IMR-90 (cell line): ENCODE measurements around the gene LRRC2. TPM values are rescaled to one million over a fixed set of nuclear protein-coding genes. Genes with fewer than 3 reads are reported as not detected.

ENCODE experiments used
- ATAC-seq: fragments of 200-7000 bp; cut with Tn5 transposase; 2 replicates; pipeline ENCODE4 v1.9.1; 2020; ENCODE audit warnings: low read depth, mild to moderate bottlenecking, moderate library complexity
- BruUV-seq: library from RNA; stranded (reverse); fragments of 400-500 nt; replicated peaks from 2 replicates; lab custom pipeline; 2021; lab: Mats Ljungman, UMichigan
- CTCF ChIA-PET: fragments of 300-600 bp; formaldehyde crosslinking; extraction: SDS; loops from one replicate; lab custom pipeline; 2021; ENCODE audit warnings: antibody characterized with exemption; lab: Yijun Ruan, JAX
- POLR2A ChIA-PET: fragments of 300-600 bp; sonication (Branson Sonifier 250); formaldehyde crosslinking; loops from one replicate; lab custom pipeline; 2022; ENCODE audit warnings: antibody characterized with exemption; ENCODE audit not compliant: unreplicated experiment; lab: Charles Lee
- DNase-seq: peaks from one replicate; pipeline ENCODE4 v3.0.0; 2013
- H2AFZ ChIP-seq: replicated peaks from 2 replicates; pipeline ENCODE3; 2013; ENCODE audit warnings: low read length, mild to moderate bottlenecking; ENCODE audit not compliant: poor library complexity
- H2AK5ac ChIP-seq: 2 replicates; pipeline ENCODE4 v1.6.1; 2013; ENCODE audit warnings: low read depth, low read length, inconsistent platforms
- H2AK9ac ChIP-seq: replicated peaks from 2 replicates; pipeline ENCODE3; 2013; ENCODE audit warnings: mild to moderate bottlenecking, low read depth, low read length, moderate library complexity; ENCODE audit not compliant: poor library complexity
- H2BK120ac ChIP-seq: 2 replicates; pipeline ENCODE4 v1.6.1; 2013; ENCODE audit warnings: low read depth, low read length, inconsistent platforms
- H2BK15ac ChIP-seq: 3 replicates; pipeline ENCODE4 v1.6.1; 2013; ENCODE audit warnings: low read depth, low read length, inconsistent platforms
- H2BK20ac ChIP-seq: 2 replicates; pipeline ENCODE4 v1.6.1; 2013; ENCODE audit warnings: low read depth, mild to moderate bottlenecking, inconsistent platforms, low read length, moderate library complexity
- H2BK5ac ChIP-seq: 2 replicates; pipeline ENCODE4 v1.6.1; 2013; ENCODE audit warnings: mild to moderate bottlenecking, low read depth, low read length, inconsistent platforms; ENCODE audit not compliant: poor library complexity, severe bottlenecking
- H3K14ac ChIP-seq: replicated peaks from 2 replicates; pipeline ENCODE4 v1.6.1; 2013; ENCODE audit warnings: low read depth, low read length, inconsistent platforms
- H3K18ac ChIP-seq: 2 replicates; pipeline ENCODE4 v1.6.1; 2013; ENCODE audit warnings: low read depth, low read length, control low read depth
- H3K23ac ChIP-seq: 2 replicates; pipeline ENCODE4 v1.6.1; 2013; ENCODE audit warnings: low read depth, low read length, inconsistent platforms
- H3K27ac ChIP-seq: 2 replicates; pipeline ENCODE4 v1.5.1; 2013; ENCODE audit warnings: mild to moderate bottlenecking, control low read depth, low read length; ENCODE audit not compliant: insufficient read depth
- H3K27me3 ChIP-seq: 2 replicates; pipeline ENCODE4 v1.6.1; 2013; ENCODE audit warnings: low read length; ENCODE audit not compliant: control insufficient read depth, insufficient read depth
- H3K36me3 ChIP-seq: 2 replicates; pipeline ENCODE4 v1.6.1; 2013; ENCODE audit warnings: low read length, mixed read lengths; ENCODE audit not compliant: control insufficient read depth, insufficient read depth
- H3K4ac ChIP-seq: 2 replicates; pipeline ENCODE4 v1.6.1; 2013; ENCODE audit warnings: low read depth, low read length, inconsistent platforms
- H3K4me1 ChIP-seq: 2 replicates; pipeline ENCODE4 v1.6.1; 2013; ENCODE audit warnings: low read length, mixed read lengths; ENCODE audit not compliant: control insufficient read depth, insufficient read depth
- H3K4me2 ChIP-seq: 2 replicates; pipeline ENCODE4 v1.6.1; 2013; ENCODE audit warnings: low read depth, mild to moderate bottlenecking, control low read depth, low read length, moderate library complexity
- H3K4me3 ChIP-seq: 2 replicates; pipeline ENCODE4 v1.5.1; 2013; ENCODE audit warnings: low read depth, mild to moderate bottlenecking, control low read depth, low read length, moderate library complexity; ENCODE audit not compliant: insufficient read depth
- H3K56ac ChIP-seq: 2 replicates; pipeline ENCODE4 v1.6.1; 2013; ENCODE audit warnings: low read length, inconsistent platforms; ENCODE audit not compliant: insufficient read depth; ENCODE audit errors: extremely low read depth
- H3K79me1 ChIP-seq, 2 experiments: 2 replicates each; pipeline ENCODE4 v1.6.1; 2013; ENCODE audit warnings: low read length in 2 of 2, inconsistent platforms in 1 of 2, low read depth in 1 of 2
- H3K9ac ChIP-seq: 2 replicates; pipeline ENCODE4 v1.6.1; 2013; ENCODE audit warnings: low read depth, low read length, control low read depth
- H3K9me1 ChIP-seq: 2 replicates; pipeline ENCODE4 v1.6.1; 2013; ENCODE audit warnings: low read length, inconsistent platforms; ENCODE audit not compliant: insufficient read depth
- H3K9me3 ChIP-seq: 2 replicates; pipeline ENCODE4 v1.6.1; 2013; ENCODE audit warnings: low read length; ENCODE audit not compliant: control insufficient read depth, insufficient read depth
- H4K20me1 ChIP-seq: 2 replicates; pipeline ENCODE4 v1.6.1; 2013; ENCODE audit warnings: low read length, inconsistent platforms; ENCODE audit not compliant: insufficient read depth
- H4K5ac ChIP-seq: 2 replicates; pipeline ENCODE4 v1.6.1; 2013; ENCODE audit warnings: mild to moderate bottlenecking, low read depth, low read length, control low read depth
- H4K8ac ChIP-seq, 2 experiments: 2 replicates each; pipeline ENCODE4 v1.6.1; 2013; ENCODE audit warnings: low read depth in 2 of 2, low read length in 2 of 2, control low read depth in 1 of 2, inconsistent platforms in 1 of 2
- H4K91ac ChIP-seq: 2 replicates; pipeline ENCODE4 v1.6.1; 2013; ENCODE audit warnings: low read depth, low read length, inconsistent platforms; ENCODE audit not compliant: insufficient read depth
- BHLHE40 ChIP-seq: fragments of 150-350 bp; IDR thresholded peaks from 2 replicates; pipeline ENCODE4 v1.6.1; 2016; ENCODE audit warnings: mild to moderate bottlenecking, low read depth, low read length
- CEBPB ChIP-seq: IDR thresholded peaks from 2 replicates; pipeline ENCODE4 v1.6.1; 2012; ENCODE audit warnings: low read depth, low read length, improper control_type of control experiment
- CHD1 ChIP-seq: IDR thresholded peaks from 2 replicates; pipeline ENCODE4 v1.6.1; 2012; ENCODE audit warnings: low read depth, low read length, improper control_type of control experiment
- CTCF ChIP-seq: conservative IDR thresholded peaks from 2 replicates; pipeline ENCODE4 v1.5.1; 2012; ENCODE audit warnings: mild to moderate bottlenecking, low read depth, low read length, improper control_type of control experiment
- FOS ChIP-seq: fragments of 150-350 bp; IDR thresholded peaks from 2 replicates; pipeline ENCODE4 v1.6.1; 2016; ENCODE audit warnings: low read depth, low read length
- MAFK ChIP-seq: IDR thresholded peaks from 2 replicates; pipeline ENCODE4 v1.6.1; 2012; ENCODE audit warnings: low read depth, low read length, improper control_type of control experiment
- MAZ ChIP-seq: IDR thresholded peaks from 2 replicates; pipeline ENCODE4 v1.6.1; 2012; ENCODE audit warnings: low read depth, mild to moderate bottlenecking, low read length, improper control_type of control experiment, moderate library complexity, borderline replicate concordance
- MXI1 ChIP-seq: IDR thresholded peaks from 2 replicates; pipeline ENCODE4 v1.6.1; 2012; ENCODE audit warnings: low read depth, mild to moderate bottlenecking, low read length, moderate library complexity, borderline replicate concordance
- NFE2L2 ChIP-seq: fragments of 150-350 bp; IDR thresholded peaks from 2 replicates; pipeline ENCODE4 v1.6.1; 2016; ENCODE audit warnings: low read depth, mild to moderate bottlenecking, low read length
- POLR2A ChIP-seq: IDR thresholded peaks from 2 replicates; pipeline ENCODE4 v1.6.1; 2012; ENCODE audit warnings: mild to moderate bottlenecking, low read depth, low read length
- RAD21 ChIP-seq: IDR thresholded peaks from 2 replicates; pipeline ENCODE4 v1.6.1; 2012; ENCODE audit warnings: low read length, improper control_type of control experiment
- RCOR1 ChIP-seq: IDR thresholded peaks from 2 replicates; pipeline ENCODE4 v1.6.1; 2012; ENCODE audit warnings: mild to moderate bottlenecking, low read length, improper control_type of control experiment; ENCODE audit not compliant: insufficient replicate concordance
- SMC3 ChIP-seq: fragments of 150-350 bp; IDR thresholded peaks from 2 replicates; pipeline ENCODE4 v1.6.1; 2016; ENCODE audit warnings: low read depth, mild to moderate bottlenecking, antibody characterized with exemption, low read length, moderate library complexity
- WGBS, 2 experiments: methylation state at CpG; one replicate each; pipeline versions ENCODE4 v1.1.5 to v1.1.7; 2013; ENCODE audit warnings: missing lambda C conversion rate in 2 of 2; ENCODE audit not compliant: insufficient read length in 1 of 2; ENCODE audit errors: extremely low coverage in 2 of 2; 5-methylcytosine and 5-hydroxymethylcytosine counted together
- dilution Hi-C: fragments of 300-500 bp; cut with HindIII; formaldehyde crosslinking; loops from one replicate; pipeline ENCODE4 v1.14.3; 2018; ENCODE audit warnings: low sequenced_read_pairs; ENCODE audit not compliant: unreplicated experiment
- in situ Hi-C: fragments of 300-500 bp; cut with MboI; formaldehyde crosslinking; loops from 3 replicates; pipeline ENCODE4 v1.14.3; 2019; ENCODE audit warnings: low sequenced_read_pairs, inconsistent platforms, mixed read lengths
- intact Hi-C: fragments of 100-400 bp; cut with micrococcal nuclease; formaldehyde crosslinking; loops from 2 replicates; pipeline ENCODE4 v1.10.0; 2022
- polyA plus RNA-seq, 3 experiments: library from polyadenylated mRNA; depleted of rRNA; stranded (reverse); fragments of >200 nt; gene quantifications; 2 replicates each; pipeline ENCODE4 v1.2.3, GENCODE V29; 2012; ENCODE audit warnings: low replicate concordance in 1 of 3
- total RNA-seq: library from RNA; depleted of rRNA; stranded (reverse); fragments of >200 nt; gene quantifications from 2 replicates; pipeline ENCODE4 v1.2.3, GENCODE V29; 2012
- TF ChIP-seq, protein P1 (sequence below): fragments of 150-350 bp; IDR thresholded peaks from 2 replicates; pipeline ENCODE4 v1.6.1; 2016; ENCODE audit warnings: low read depth, mild to moderate bottlenecking, low read length, moderate library complexity, borderline replicate concordance
- TF ChIP-seq, protein P2 (sequence below): fragments of 150-350 bp; IDR thresholded peaks from 2 replicates; pipeline ENCODE4 v1.6.1; 2017; ENCODE audit warnings: mild to moderate bottlenecking, antibody characterized with exemption, low read length, low read depth

Gene LRRC2
- total and polyA plus RNA-seq, 2 of the 4 experiments (the other 2 are of a cell fraction), result 2.9 to 4.1 TPM

DNA sequence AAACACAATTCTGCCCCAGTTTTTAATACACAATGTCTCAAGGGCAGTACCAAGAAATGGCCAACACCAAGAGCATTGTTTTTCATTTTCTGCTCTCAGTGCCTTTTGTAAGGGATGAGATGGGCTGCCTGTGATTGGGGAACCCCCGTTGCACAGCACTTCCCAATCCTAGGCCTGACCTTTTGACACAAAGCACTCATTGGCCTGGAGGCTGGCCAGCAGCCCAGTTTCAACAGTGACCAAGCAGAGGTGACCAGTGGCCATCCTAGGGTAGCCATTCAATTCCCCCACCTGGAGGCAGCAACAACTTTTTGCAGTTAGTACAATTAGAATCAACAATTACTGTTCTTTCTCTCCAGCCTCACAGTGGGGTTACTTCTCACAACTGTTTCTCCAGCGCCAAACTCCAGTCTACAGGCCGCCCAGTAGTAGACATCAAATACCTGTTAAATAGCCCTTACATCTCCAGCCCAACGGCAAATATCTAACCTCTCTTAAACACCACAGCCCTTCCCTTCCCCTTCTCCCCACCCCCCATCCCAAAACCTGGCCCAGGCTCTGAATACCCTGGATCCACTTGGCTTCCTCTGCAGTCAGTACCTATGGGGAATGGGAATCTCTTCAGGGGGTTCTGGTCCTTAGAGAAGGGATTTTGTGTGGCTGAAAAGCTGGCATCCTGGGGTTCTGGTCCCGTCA is 8.9 kb upstream of the LRRC2 start:
- Histone ChIP-seq H3K9ac (no peak overlapping the region), H3K4me3 (no peak overlapping the region), H2AFZ (no peak overlapping the region), H4K91ac (no peak overlapping the region), H2BK15ac (no peak overlapping the region), H2AK5ac (no peak overlapping the region), H3K27ac (no peak overlapping the region), H4K8ac (no peak overlapping the region), H3K79me1 (no peaks in the 10 kb centered on the region), H3K4me2 (no peak overlapping the region), H3K9me3 (no peaks in the 10 kb centered on the region), H4K20me1 (no peaks in the 10 kb centered on the region), H3K56ac (no peak overlapping the region), H3K23ac (no peak overlapping the region), H3K4me1 (no peaks in the 10 kb centered on the region), H2BK120ac (no peak overlapping the region), H2BK20ac (no peak overlapping the region), H3K36me3 (no peaks in the 10 kb centered on the region), H2AK9ac (no peak overlapping the region), H3K18ac (no peak overlapping the region), H3K4ac (no peak overlapping the region), H3K9me1 (no peaks in the 10 kb centered on the region), H4K5ac (no peak overlapping the region), H3K14ac (no peak overlapping the region), H3K27me3 (peaks cover 11% of the 10 kb centered on the region), H2BK5ac (no peak overlapping the region)
- ChIA-PET POLR2A (no interaction called here), CTCF (no interaction called here)
- no TSS peak for BruUV-seq
- no peak for TF ChIP-seq POLR2A
- TF ChIP-seq MAZ, result no peak
- TF ChIP-seq NFE2L2, result no peak
- no peak for TF ChIP-seq FOS
- no peak for TF ChIP-seq MXI1
- no peak for TF ChIP-seq CHD1
- no peak for TF ChIP-seq CEBPB
- no peak for TF ChIP-seq MAFK
- TF ChIP-seq CTCF, result no peak
- TF ChIP-seq, protein P1, sequence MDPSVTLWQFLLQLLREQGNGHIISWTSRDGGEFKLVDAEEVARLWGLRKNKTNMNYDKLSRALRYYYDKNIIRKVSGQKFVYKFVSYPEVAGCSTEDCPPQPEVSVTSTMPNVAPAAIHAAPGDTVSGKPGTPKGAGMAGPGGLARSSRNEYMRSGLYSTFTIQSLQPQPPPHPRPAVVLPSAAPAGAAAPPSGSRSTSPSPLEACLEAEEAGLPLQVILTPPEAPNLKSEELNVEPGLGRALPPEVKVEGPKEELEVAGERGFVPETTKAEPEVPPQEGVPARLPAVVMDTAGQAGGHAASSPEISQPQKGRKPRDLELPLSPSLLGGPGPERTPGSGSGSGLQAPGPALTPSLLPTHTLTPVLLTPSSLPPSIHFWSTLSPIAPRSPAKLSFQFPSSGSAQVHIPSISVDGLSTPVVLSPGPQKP, result no peak
- TF ChIP-seq BHLHE40, result no peak
- TF ChIP-seq, protein P2, sequence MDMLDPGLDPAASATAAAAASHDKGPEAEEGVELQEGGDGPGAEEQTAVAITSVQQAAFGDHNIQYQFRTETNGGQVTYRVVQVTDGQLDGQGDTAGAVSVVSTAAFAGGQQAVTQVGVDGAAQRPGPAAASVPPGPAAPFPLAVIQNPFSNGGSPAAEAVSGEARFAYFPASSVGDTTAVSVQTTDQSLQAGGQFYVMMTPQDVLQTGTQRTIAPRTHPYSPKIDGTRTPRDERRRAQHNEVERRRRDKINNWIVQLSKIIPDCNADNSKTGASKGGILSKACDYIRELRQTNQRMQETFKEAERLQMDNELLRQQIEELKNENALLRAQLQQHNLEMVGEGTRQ, result no peak
- TF ChIP-seq RAD21, result no peak
- TF ChIP-seq SMC3, result no peak
- no peak for TF ChIP-seq RCOR1
- 100% methylated on average over 1 of the region's 5 CpGs; no CpG with 5 or more reads in 1 of the 2 experiments for WGBS, 2 experiments
- dilution Hi-C loops, result no loop called here
- DNase-seq (no peak), ATAC-seq (no peak)
- in situ Hi-C loops, result no loop called here
- intact Hi-C loops, result no loop called here
